ENCODE measurements around the gene QTRT2.

The QTRT2 gene

GRCh38 chr3:114089675-114090074 is 33.1 kb downstream of the QTRT2 start:
- H3K27me3 ChIP-seq (replicated peaks in 2 of 5; ENCODE audit: control insufficient read depth in 4 of 5, insufficient read depth in 5 of 5, low read length in 4 of 5) = no peaks in the 10 kb centered on the region
- peaks cover 4 to 11% (median 7%) of the 10 kb centered on the region in 4 experiments for H3K4me1 ChIP-seq (ENCODE audit: control extremely low read depth in 1 of 4, control insufficient read depth in 4 of 4, insufficient read depth in 4 of 4, low read length in 3 of 4)
- no peak for DNase-seq
- no peak overlapping the region for H3K27ac ChIP-seq (ENCODE audit: insufficient read depth in 1 of 2, low read depth in 1 of 2, low read length in 2 of 2, poor library complexity in 1 of 2, severe bottlenecking in 2 of 2)
- POLR2A ChIA-PET = no interaction called here
- H3K9me3 ChIP-seq (ENCODE audit: control extremely low read depth in 1 of 5, control insufficient read depth in 4 of 5, insufficient read depth in 2 of 5, low read depth in 1 of 5, low read length in 4 of 5) = peaks cover 0 to 9% (median 0%) of the 10 kb centered on the region in 5 experiments
- H3K4me3 ChIP-seq (ENCODE audit: control insufficient read depth in 1 of 7, extremely low read depth in 1 of 7, insufficient read depth in 4 of 7, low read depth in 2 of 7, low read length in 6 of 7) = no peak overlapping the region
- CTCF ChIA-PET = interaction anchor here (1.3 kb wide), 1 partner anchor 41 kb away, joined by 3 read pairs; no protein-coding TSS in a partner anchor
- peaks cover 16 to 32% (median 26%) of the 10 kb centered on the region in 4 experiments for H3K36me3 ChIP-seq (ENCODE audit: control insufficient read depth in 4 of 4, insufficient read depth in 4 of 4, low read length in 3 of 4)

GRCh38 chr3:114092151-114093015 is 35.8 kb downstream of the QTRT2 start:
- 47% methylated on average over 12 of the region's 13 CpGs for WGBS (ENCODE audit: insufficient coverage)
- H3K9me3 ChIP-seq (ENCODE audit: control extremely low read depth in 1 of 5, control insufficient read depth in 4 of 5, insufficient read depth in 2 of 5, low read depth in 1 of 5, low read length in 4 of 5) = peaks cover 0 to 4% (median 0%) of the 10 kb centered on the region in 5 experiments
- peak in 2 of 3 donors; percentile 33 to 47 for DNase-seq
- POLR2A ChIA-PET = interaction anchor here (0.6 kb wide), 1 partner anchor 37 kb away, joined by 3 read pairs; no protein-coding TSS in a partner anchor
- H3K27me3 ChIP-seq (replicated peaks in 2 of 5; ENCODE audit: control insufficient read depth in 4 of 5, insufficient read depth in 5 of 5, low read length in 4 of 5) = no peaks in the 10 kb centered on the region
- CTCF ChIA-PET = no interaction called here
- H3K36me3 ChIP-seq (ENCODE audit: control insufficient read depth in 4 of 4, insufficient read depth in 4 of 4, low read length in 3 of 4) = peaks cover 0 to 8% (median 6%) of the 10 kb centered on the region in 4 experiments
- no peak overlapping the region for H3K27ac ChIP-seq (ENCODE audit: insufficient read depth in 1 of 2, low read depth in 1 of 2, low read length in 2 of 2, poor library complexity in 1 of 2, severe bottlenecking in 2 of 2)
- peaks cover 4 to 11% (median 7%) of the 10 kb centered on the region in 4 experiments for H3K4me1 ChIP-seq (ENCODE audit: control extremely low read depth in 1 of 4, control insufficient read depth in 4 of 4, insufficient read depth in 4 of 4, low read length in 3 of 4)
- H3K4me3 ChIP-seq (ENCODE audit: control insufficient read depth in 1 of 7, extremely low read depth in 1 of 7, insufficient read depth in 4 of 7, low read depth in 2 of 7, low read length in 6 of 7) = peak overlapping the region in 3 of 7 experiments; percentile 28 to 56 (median 49)

GRCh38 chr3:114093016-114093380 is 36.5 kb downstream of the QTRT2 start:
- WGBS (ENCODE audit: insufficient coverage) = 95% methylated on average over 2 of the region's 3 CpGs
- ChIA-PET POLR2A (no interaction called here), CTCF (no interaction called here)
- no peak for DNase-seq
- no peaks in the 10 kb centered on the region for H3K27me3 ChIP-seq (replicated peaks in 2 of 5; ENCODE audit: control insufficient read depth in 4 of 5, insufficient read depth in 5 of 5, low read length in 4 of 5)
- H3K36me3 ChIP-seq (ENCODE audit: control insufficient read depth in 4 of 4, insufficient read depth in 4 of 4, low read length in 3 of 4) = peaks cover 0 to 3% (median 1%) of the 10 kb centered on the region in 4 experiments
- no peaks in the 10 kb centered on the region for H3K9me3 ChIP-seq (ENCODE audit: control extremely low read depth in 1 of 5, control insufficient read depth in 4 of 5, insufficient read depth in 2 of 5, low read depth in 1 of 5, low read length in 4 of 5)
- no peak overlapping the region for H3K4me3 ChIP-seq (ENCODE audit: control insufficient read depth in 1 of 7, extremely low read depth in 1 of 7, insufficient read depth in 4 of 7, low read depth in 2 of 7, low read length in 6 of 7)
- H3K27ac ChIP-seq (ENCODE audit: insufficient read depth in 1 of 2, low read depth in 1 of 2, low read length in 2 of 2, poor library complexity in 1 of 2, severe bottlenecking in 2 of 2) = no peak overlapping the region
- peaks cover 4 to 11% (median 7%) of the 10 kb centered on the region in 4 experiments for H3K4me1 ChIP-seq (ENCODE audit: control extremely low read depth in 1 of 4, control insufficient read depth in 4 of 4, insufficient read depth in 4 of 4, low read length in 3 of 4)

- DNase-seq = peak in 2 of 3 donors; percentile 31 to 33
- ChIA-PET CTCF (interaction anchor here (1.0 kb wide), 1 partner anchor 32 kb away, joined by 3 read pairs; no protein-coding TSS in a partner anchor), POLR2A (no interaction called here)
- H3K36me3 ChIP-seq (ENCODE audit: control insufficient read depth in 4 of 4, insufficient read depth in 4 of 4, low read length in 3 of 4) = peaks cover 0 to 2% (median under 1%) of the 10 kb centered on the region in 4 experiments
- H3K27me3 ChIP-seq (replicated peaks in 2 of 5; ENCODE audit: control insufficient read depth in 4 of 5, insufficient read depth in 5 of 5, low read length in 4 of 5) = no peaks in the 10 kb centered on the region
- no peak overlapping the region for H3K27ac ChIP-seq (ENCODE audit: insufficient read depth in 1 of 2, low read depth in 1 of 2, low read length in 2 of 2, poor library complexity in 1 of 2, severe bottlenecking in 2 of 2)
- H3K4me1 ChIP-seq (ENCODE audit: control extremely low read depth in 1 of 4, control insufficient read depth in 4 of 4, insufficient read depth in 4 of 4, low read length in 3 of 4) = peaks cover 4 to 11% (median 7%) of the 10 kb centered on the region in 4 experiments
- H3K4me3 ChIP-seq (ENCODE audit: control insufficient read depth in 1 of 7, extremely low read depth in 1 of 7, insufficient read depth in 4 of 7, low read depth in 2 of 7, low read length in 6 of 7) = no peak overlapping the region
- WGBS (ENCODE audit: insufficient coverage) = 100% methylated on average over 1 of the region's 2 CpGs
- H3K9me3 ChIP-seq (ENCODE audit: control extremely low read depth in 1 of 5, control insufficient read depth in 4 of 5, insufficient read depth in 2 of 5, low read depth in 1 of 5, low read length in 4 of 5) = no peaks in the 10 kb centered on the region
These were observed 37.1 kb downstream of the QTRT2 start for GRCh38 chr3:114093596-114093995.

GRCh38 chr3:114095796-114096195 is 39.3 kb downstream of the QTRT2 start:
- no peaks in the 10 kb centered on the region for H3K9me3 ChIP-seq (ENCODE audit: control extremely low read depth in 1 of 5, control insufficient read depth in 4 of 5, insufficient read depth in 2 of 5, low read depth in 1 of 5, low read length in 4 of 5)
- POLR2A ChIA-PET = no interaction called here
- no peaks in the 10 kb centered on the region for H3K27me3 ChIP-seq (replicated peaks in 2 of 5; ENCODE audit: control insufficient read depth in 4 of 5, insufficient read depth in 5 of 5, low read length in 4 of 5)
- H3K4me1 ChIP-seq (ENCODE audit: control extremely low read depth in 1 of 4, control insufficient read depth in 4 of 4, insufficient read depth in 4 of 4, low read length in 3 of 4) = peaks cover 4 to 11% (median 7%) of the 10 kb centered on the region in 4 experiments
- CTCF ChIA-PET = no interaction called here
- DNase-seq = no peak
- no peak overlapping the region for H3K27ac ChIP-seq (ENCODE audit: insufficient read depth in 1 of 2, low read depth in 1 of 2, low read length in 2 of 2, poor library complexity in 1 of 2, severe bottlenecking in 2 of 2)
- H3K4me3 ChIP-seq (ENCODE audit: control insufficient read depth in 1 of 7, extremely low read depth in 1 of 7, insufficient read depth in 4 of 7, low read depth in 2 of 7, low read length in 6 of 7) = no peak overlapping the region
- no peaks in the 10 kb centered on the region for H3K36me3 ChIP-seq (ENCODE audit: control insufficient read depth in 4 of 4, insufficient read depth in 4 of 4, low read length in 3 of 4)
- no CpG with 5 or more reads among the region's 3 CpGs for WGBS (ENCODE audit: insufficient coverage)

- ChIA-PET POLR2A (no interaction called here), CTCF (interaction anchor here (0.7 kb wide), 1 partner anchor 1722 kb away, joined by 3 read pairs; no protein-coding TSS in a partner anchor)
- Histone ChIP-seq H3K9me3 (ENCODE audit: control extremely low read depth in 1 of 5, control insufficient read depth in 4 of 5, insufficient read depth in 2 of 5, low read depth in 1 of 5, low read length in 4 of 5) (no peaks in the 10 kb centered on the region), H3K27me3 (replicated peaks in 2 of 5; ENCODE audit: control insufficient read depth in 4 of 5, insufficient read depth in 5 of 5, low read length in 4 of 5) (no peaks in the 10 kb centered on the region), H3K27ac (ENCODE audit: insufficient read depth in 1 of 2, low read depth in 1 of 2, low read length in 2 of 2, poor library complexity in 1 of 2, severe bottlenecking in 2 of 2) (no peak overlapping the region), H3K36me3 (ENCODE audit: control insufficient read depth in 4 of 4, insufficient read depth in 4 of 4, low read length in 3 of 4) (no peaks in the 10 kb centered on the region), H3K4me3 (ENCODE audit: control insufficient read depth in 1 of 7, extremely low read depth in 1 of 7, insufficient read depth in 4 of 7, low read depth in 2 of 7, low read length in 6 of 7) (no peak overlapping the region), H3K4me1 (ENCODE audit: control extremely low read depth in 1 of 4, control insufficient read depth in 4 of 4, insufficient read depth in 4 of 4, low read length in 3 of 4) (peaks cover 0 to 3% (median 0%) of the 10 kb centered on the region in 4 experiments)
- WGBS (ENCODE audit: insufficient coverage) = no CpG with 5 or more reads among the region's 1 CpG
- DNase-seq = no peak
These were observed 44.6 kb downstream of the QTRT2 start for GRCh38 chr3:114101101-114101500.

GRCh38 chr3:114103181-114103580 is 46.6 kb downstream of the QTRT2 start:
- H3K27ac ChIP-seq (ENCODE audit: insufficient read depth in 1 of 2, low read depth in 1 of 2, low read length in 2 of 2, poor library complexity in 1 of 2, severe bottlenecking in 2 of 2) = no peak overlapping the region
- 95% methylated on average over 27 of the region's 27 CpGs for WGBS (ENCODE audit: insufficient coverage)
- H3K4me1 ChIP-seq (ENCODE audit: control extremely low read depth in 1 of 4, control insufficient read depth in 4 of 4, insufficient read depth in 4 of 4, low read length in 3 of 4) = peaks cover 0 to 3% (median 0%) of the 10 kb centered on the region in 4 experiments
- CTCF ChIA-PET = no interaction called here
- no peaks in the 10 kb centered on the region for H3K27me3 ChIP-seq (replicated peaks in 2 of 5; ENCODE audit: control insufficient read depth in 4 of 5, insufficient read depth in 5 of 5, low read length in 4 of 5)
- H3K36me3 ChIP-seq (ENCODE audit: control insufficient read depth in 4 of 4, insufficient read depth in 4 of 4, low read length in 3 of 4) = no peaks in the 10 kb centered on the region
- no peak overlapping the region for H3K4me3 ChIP-seq (ENCODE audit: control insufficient read depth in 1 of 7, extremely low read depth in 1 of 7, insufficient read depth in 4 of 7, low read depth in 2 of 7, low read length in 6 of 7)
- H3K9me3 ChIP-seq (ENCODE audit: control extremely low read depth in 1 of 5, control insufficient read depth in 4 of 5, insufficient read depth in 2 of 5, low read depth in 1 of 5, low read length in 4 of 5) = no peaks in the 10 kb centered on the region
- no peak for DNase-seq
- POLR2A ChIA-PET = no interaction called here

Measured in common myeloid progenitor, CD34-positive (primary cell).